GM12878 (cell line): ENCODE data around the gene RCL1. TPM values are rescaled to one million over a fixed set of nuclear protein-coding genes. Genes with fewer than 3 reads are reported as not detected.

Experiments
- ATAC-seq: fragments of 200-7000 bp; cut with Tn5 transposase; 3 replicates; pipeline ENCODE4 v1.9.1; 2020; ENCODE audit warnings: mild to moderate bottlenecking, moderate library complexity
- BruUV-seq: library from RNA; stranded (reverse); fragments of 400-500 nt; replicated peaks from 2 replicates; lab custom pipeline; 2021; lab: Mats Ljungman, UMichigan
- CTCF ChIA-PET: fragments of 300-600 bp; sonication (Branson Sonifier 250); formaldehyde crosslinking; extraction: SDS; loops from one replicate; lab custom pipeline; 2021; ENCODE audit warnings: inconsistent platforms; lab: Yijun Ruan, JAX
- POLR2A ChIA-PET: fragments of 350-600 bp; formaldehyde crosslinking; extraction: SDS; loops from one replicate; lab custom pipeline; 2021; ENCODE audit warnings: inconsistent platforms; lab: Charles Lee
- RAD21 ChIA-PET: fragments of 300-600 bp; sonication (Branson Sonifier 250); formaldehyde crosslinking; loops from one replicate; lab custom pipeline; 2023; ENCODE audit warnings: antibody characterized with exemption; ENCODE audit not compliant: unreplicated experiment; lab: Charles Lee
- SMC1A ChIA-PET: fragments of 300-600 bp; sonication (Branson Sonifier 250); formaldehyde crosslinking; loops from one replicate; lab custom pipeline; 2023; ENCODE audit not compliant: unreplicated experiment, uncharacterized antibody; lab: Charles Lee
- DNase-seq: peaks from one replicate; pipeline ENCODE4 v3.0.0-alpha.2; 2011; ENCODE audit warnings: low read depth, low spot score
- FAIRE-seq: peaks from 3 replicates; lab custom pipeline; 2011; peaks lifted over from hg19 to GRCh38; lab: Jason Lieb, UNC
- H2AFZ ChIP-seq: 2 replicates; pipeline ENCODE4 v1.6.0; 2011; ENCODE audit warnings: low read depth, low read length, control low read depth; ENCODE audit not compliant: control insufficient read depth
- H3K27ac ChIP-seq: 2 replicates; pipeline ENCODE4 v1.5.1; 2011; ENCODE audit warnings: control low read depth; ENCODE audit not compliant: control insufficient read depth, insufficient read depth
- H3K27me3 ChIP-seq, 2 experiments: replicated peaks in 1 of 2; 2 replicates each; pipeline versions ENCODE4 v1.6.0 to v1.6.1; 2011; ENCODE audit warnings: low read length in 1 of 2; ENCODE audit not compliant: control insufficient read depth in 2 of 2, insufficient read depth in 2 of 2
- H3K36me3 ChIP-seq, 2 experiments: 2 replicates each; pipeline ENCODE4 v1.5.1; 2011; ENCODE audit warnings: low read length in 1 of 2; ENCODE audit not compliant: control insufficient read depth in 2 of 2, insufficient read depth in 2 of 2
- H3K4me1 ChIP-seq: 2 replicates; pipeline ENCODE4 v1.6.1; 2011; ENCODE audit warnings: mild to moderate bottlenecking, low read length, moderate library complexity, mixed read lengths; ENCODE audit not compliant: control insufficient read depth, insufficient read depth
- H3K4me2 ChIP-seq: 2 replicates; pipeline ENCODE4 v1.6.0; 2011; ENCODE audit warnings: control low read depth; ENCODE audit not compliant: control insufficient read depth, insufficient read depth
- H3K4me3 ChIP-seq: fragments of 200-600 bp; sonication (generic); 2 replicates; pipeline ENCODE4 v1.5.1; 2016
- H3K79me2 ChIP-seq: 2 replicates; pipeline ENCODE4 v1.6.0; 2011; ENCODE audit warnings: low read length; ENCODE audit not compliant: control insufficient read depth, insufficient read depth
- H3K9ac ChIP-seq: 2 replicates; pipeline ENCODE4 v1.8.0; 2011; ENCODE audit warnings: low read length, control low read depth, mixed read lengths; ENCODE audit not compliant: control insufficient read depth, insufficient read depth
- H3K9me3 ChIP-seq: replicated peaks from 3 replicates; pipeline ENCODE4 v1.5.1; 2011; ENCODE audit warnings: mild to moderate bottlenecking, low read length; ENCODE audit not compliant: control insufficient read depth, insufficient read depth
- H4K20me1 ChIP-seq: 2 replicates; pipeline ENCODE4 v1.6.0; 2011; ENCODE audit not compliant: control insufficient read depth, insufficient read depth
- CHD1 ChIP-seq: IDR thresholded peaks from 2 replicates; pipeline ENCODE4 v1.6.1; 2012; ENCODE audit warnings: low read depth, low read length, improper control_type of control experiment
- DPF2 ChIP-seq: fragments of 450-650 bp; IDR thresholded peaks from 2 replicates; pipeline ENCODE4 v1.6.1; 2017; ENCODE audit warnings: mild to moderate bottlenecking
- ESRRA ChIP-seq: IDR thresholded peaks from 2 replicates; pipeline ENCODE4 v1.6.1; 2012; ENCODE audit warnings: mild to moderate bottlenecking, low read length, improper control_type of control experiment
- HDGF ChIP-seq: fragments of 450-650 bp; IDR thresholded peaks from 2 replicates; pipeline ENCODE4 v1.6.1; 2016; ENCODE audit warnings: antibody characterized with exemption
- MEF2A ChIP-seq: IDR thresholded peaks from 2 replicates; pipeline ENCODE4 v1.6.1; 2011; ENCODE audit warnings: low read depth, mild to moderate bottlenecking, low read length, moderate library complexity; ENCODE audit not compliant: insufficient read depth
- NBN ChIP-seq: fragments of 450-650 bp; IDR thresholded peaks from 2 replicates; pipeline ENCODE4 v1.6.1; 2016
- NFYB ChIP-seq: IDR thresholded peaks from 2 replicates; pipeline ENCODE4 v1.6.1; 2011; ENCODE audit warnings: low read depth, mild to moderate bottlenecking, low read length, improper control_type of control experiment, moderate library complexity; ENCODE audit not compliant: insufficient read depth
- ZNF687 ChIP-seq: fragments of 450-650 bp; IDR thresholded peaks from 2 replicates; pipeline ENCODE4 v1.6.1; 2017; ENCODE audit warnings: mild to moderate bottlenecking, moderate library complexity
- ZZZ3 ChIP-seq: IDR thresholded peaks from 2 replicates; pipeline ENCODE4 v1.6.1; 2011; ENCODE audit warnings: low read depth; ENCODE audit not compliant: control insufficient read depth, insufficient read length
- WGBS: methylation state at CpG from one replicate; pipeline ENCODE4 v1.1.6; 2016; ENCODE audit warnings: low lambda C conversion rate; ENCODE audit not compliant: insufficient replicate concordance, insufficient coverage; ENCODE audit errors: missing lambda C conversion rate; 5-methylcytosine and 5-hydroxymethylcytosine counted together
- in situ Hi-C: fragments of 300-500 bp; cut with MboI; formaldehyde crosslinking; loops from 9 replicates; pipeline ENCODE4 v1.14.3; 2018; ENCODE audit warnings: mixed read lengths
- intact Hi-C: fragments of 100-400 bp; cut with micrococcal nuclease; formaldehyde crosslinking; loops from one replicate; pipeline ENCODE4 v1.14.2; 2022; ENCODE audit not compliant: unreplicated experiment
- polyA plus RNA-seq, 11 experiments: library from polyadenylated mRNA; depleted of rRNA in 4 of 11; unstranded in 6 of 11; stranded (reverse) in 5 of 11; fragments of >200 nt; fragmentation: Nextera tagmentation in 4 of 11; fragmentation: Illumina TruSeq in 1 of 11; extraction: Ambion mirVana in 4 of 11; extraction: Trizol in 1 of 11; gene quantifications; 1 replicate in 1 of 11; 2 replicates in 10 of 11; pipeline versions ENCODE4 v1.2.1 to v1.2.3, GENCODE V29; 2011 to 2016; ENCODE audit warnings: inconsistent platforms in 2 of 11, missing spikeins in 2 of 11, low read depth in 1 of 11
- total RNA-seq, 4 experiments: library from RNA; depleted of rRNA in 3 of 4; stranded (reverse); fragments of >200 nt in 3 of 4; fragmentation: Illumina TruSeq in 1 of 4; extraction: Trizol in 1 of 4; gene quantifications; 2 replicates each; pipeline versions ENCODE4 v1.2.1 to v1.2.3, GENCODE V29; 2013 to 2021
- TF ChIP-seq, protein P1 (sequence below): fragments of 450-650 bp; IDR thresholded peaks from 2 replicates; pipeline ENCODE4 v1.6.1; 2017; ENCODE audit warnings: mild to moderate bottlenecking, moderate library complexity
- TF ChIP-seq, protein P2 (sequence below): fragments of 450-650 bp; formaldehyde crosslinking; IDR thresholded peaks from 2 replicates; pipeline ENCODE4 v1.4.0; 2020; ENCODE audit warnings: mild to moderate bottlenecking, moderate library complexity

The RCL1 gene
- total and polyA plus RNA-seq, 10 of the 15 experiments (the other 5 are each of a cell fraction or from before 2014, with no cell fraction given), result 21.1 to 46.8 (median 30.5) TPM

DNA sequence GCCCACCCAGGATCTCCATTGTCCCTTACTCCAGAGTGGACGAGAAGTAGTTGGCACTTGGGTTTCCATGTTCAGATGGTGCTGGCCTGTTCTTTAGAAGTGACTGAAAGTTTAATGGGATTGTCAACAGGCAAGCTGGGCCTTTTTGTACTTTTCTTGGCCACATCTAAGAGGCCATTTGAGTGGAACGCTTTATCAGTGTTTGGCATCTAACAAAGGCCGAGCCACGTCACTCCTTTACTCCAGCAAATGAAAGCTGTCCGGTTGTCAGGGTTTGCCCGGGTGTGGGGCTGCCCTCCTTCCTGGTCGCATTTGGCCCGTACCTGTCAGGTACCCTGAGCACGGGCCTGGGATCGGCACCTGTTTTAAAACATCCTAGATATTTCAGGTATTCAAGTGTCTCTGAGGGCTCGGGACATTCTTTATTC lies 71.5 kb downstream of the RCL1 start:
- in situ Hi-C loops (no loop called here), intact Hi-C loops (no loop called here)
- no peak overlapping the region for H3K27ac ChIP-seq
- ChIA-PET SMC1A (interaction anchor here (1.4 to 1.5 kb wide), 2 partner anchors 14 to 26 kb away, joined by 3 to 5 read pairs; no protein-coding TSS in a partner anchor), POLR2A (no interaction called here), CTCF (interaction anchor here (0.6 kb wide), 1 partner anchor 454 kb away, joined by 3 read pairs; no protein-coding TSS in a partner anchor), RAD21 (interaction anchor here (1.5 kb wide), 1 partner anchor 119 kb away, joined by 3 read pairs; no protein-coding TSS in a partner anchor)
- TF ChIP-seq ZNF687 (no peak), ZZZ3 (no peak), MEF2A (no peak), DPF2 (no peak), HDGF (no peak), CHD1 (no peak), NBN (no peak), NFYB (no peak), ESRRA (no peak)
- TF ChIP-seq, protein P1, sequence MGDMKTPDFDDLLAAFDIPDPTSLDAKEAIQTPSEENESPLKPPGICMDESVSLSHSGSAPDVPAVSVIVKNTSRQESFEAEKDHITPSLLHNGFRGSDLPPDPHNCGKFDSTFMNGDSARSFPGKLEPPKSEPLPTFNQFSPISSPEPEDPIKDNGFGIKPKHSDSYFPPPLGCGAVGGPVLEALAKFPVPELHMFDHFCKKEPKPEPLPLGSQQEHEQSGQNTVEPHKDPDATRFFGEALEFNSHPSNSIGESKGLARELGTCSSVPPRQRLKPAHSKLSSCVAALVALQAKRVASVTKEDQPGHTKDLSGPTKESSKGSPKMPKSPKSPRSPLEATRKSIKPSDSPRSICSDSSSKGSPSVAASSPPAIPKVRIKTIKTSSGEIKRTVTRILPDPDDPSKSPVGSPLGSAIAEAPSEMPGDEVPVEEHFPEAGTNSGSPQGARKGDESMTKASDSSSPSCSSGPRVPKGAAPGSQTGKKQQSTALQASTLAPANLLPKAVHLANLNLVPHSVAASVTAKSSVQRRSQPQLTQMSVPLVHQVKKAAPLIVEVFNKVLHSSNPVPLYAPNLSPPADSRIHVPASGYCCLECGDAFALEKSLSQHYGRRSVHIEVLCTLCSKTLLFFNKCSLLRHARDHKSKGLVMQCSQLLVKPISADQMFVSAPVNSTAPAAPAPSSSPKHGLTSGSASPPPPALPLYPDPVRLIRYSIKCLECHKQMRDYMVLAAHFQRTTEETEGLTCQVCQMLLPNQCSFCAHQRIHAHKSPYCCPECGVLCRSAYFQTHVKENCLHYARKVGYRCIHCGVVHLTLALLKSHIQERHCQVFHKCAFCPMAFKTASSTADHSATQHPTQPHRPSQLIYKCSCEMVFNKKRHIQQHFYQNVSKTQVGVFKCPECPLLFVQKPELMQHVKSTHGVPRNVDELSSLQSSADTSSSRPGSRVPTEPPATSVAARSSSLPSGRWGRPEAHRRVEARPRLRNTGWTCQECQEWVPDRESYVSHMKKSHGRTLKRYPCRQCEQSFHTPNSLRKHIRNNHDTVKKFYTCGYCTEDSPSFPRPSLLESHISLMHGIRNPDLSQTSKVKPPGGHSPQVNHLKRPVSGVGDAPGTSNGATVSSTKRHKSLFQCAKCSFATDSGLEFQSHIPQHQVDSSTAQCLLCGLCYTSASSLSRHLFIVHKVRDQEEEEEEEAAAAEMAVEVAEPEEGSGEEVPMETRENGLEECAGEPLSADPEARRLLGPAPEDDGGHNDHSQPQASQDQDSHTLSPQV, result no peak
- TF ChIP-seq, protein P2, sequence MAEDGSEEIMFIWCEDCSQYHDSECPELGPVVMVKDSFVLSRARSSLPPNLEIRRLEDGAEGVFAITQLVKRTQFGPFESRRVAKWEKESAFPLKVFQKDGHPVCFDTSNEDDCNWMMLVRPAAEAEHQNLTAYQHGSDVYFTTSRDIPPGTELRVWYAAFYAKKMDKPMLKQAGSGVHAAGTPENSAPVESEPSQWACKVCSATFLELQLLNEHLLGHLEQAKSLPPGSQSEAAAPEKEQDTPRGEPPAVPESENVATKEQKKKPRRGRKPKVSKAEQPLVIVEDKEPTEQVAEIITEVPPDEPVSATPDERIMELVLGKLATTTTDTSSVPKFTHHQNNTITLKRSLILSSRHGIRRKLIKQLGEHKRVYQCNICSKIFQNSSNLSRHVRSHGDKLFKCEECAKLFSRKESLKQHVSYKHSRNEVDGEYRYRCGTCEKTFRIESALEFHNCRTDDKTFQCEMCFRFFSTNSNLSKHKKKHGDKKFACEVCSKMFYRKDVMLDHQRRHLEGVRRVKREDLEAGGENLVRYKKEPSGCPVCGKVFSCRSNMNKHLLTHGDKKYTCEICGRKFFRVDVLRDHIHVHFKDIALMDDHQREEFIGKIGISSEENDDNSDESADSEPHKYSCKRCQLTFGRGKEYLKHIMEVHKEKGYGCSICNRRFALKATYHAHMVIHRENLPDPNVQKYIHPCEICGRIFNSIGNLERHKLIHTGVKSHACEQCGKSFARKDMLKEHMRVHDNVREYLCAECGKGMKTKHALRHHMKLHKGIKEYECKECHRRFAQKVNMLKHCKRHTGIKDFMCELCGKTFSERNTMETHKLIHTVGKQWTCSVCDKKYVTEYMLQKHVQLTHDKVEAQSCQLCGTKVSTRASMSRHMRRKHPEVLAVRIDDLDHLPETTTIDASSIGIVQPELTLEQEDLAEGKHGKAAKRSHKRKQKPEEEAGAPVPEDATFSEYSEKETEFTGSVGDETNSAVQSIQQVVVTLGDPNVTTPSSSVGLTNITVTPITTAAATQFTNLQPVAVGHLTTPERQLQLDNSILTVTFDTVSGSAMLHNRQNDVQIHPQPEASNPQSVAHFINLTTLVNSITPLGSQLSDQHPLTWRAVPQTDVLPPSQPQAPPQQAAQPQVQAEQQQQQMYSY, result no peak
- no peak overlapping the region for H2AFZ ChIP-seq
- ATAC-seq (no peak), DNase-seq (no peak), FAIRE-seq (no peak)
- H3K9ac ChIP-seq, result no peak overlapping the region
- no peaks in the 10 kb centered on the region for H4K20me1 ChIP-seq
- H3K36me3 ChIP-seq, result peaks cover 4 to 11% of the 10 kb centered on the region in 2 experiments; a peak in 2 of 4 replicates
- H3K4me3 ChIP-seq, result no peak overlapping the region
- no peaks in the 10 kb centered on the region for H3K79me2 ChIP-seq
- no peaks in the 10 kb centered on the region for H3K4me1 ChIP-seq
- no peaks in the 10 kb centered on the region for H3K9me3 ChIP-seq
- H3K27me3 ChIP-seq, result no peaks in the 10 kb centered on the region
- H3K4me2 ChIP-seq, result no peak overlapping the region
- WGBS, result 96% methylated on average over 11 of the region's 11 CpGs
- no TSS peak for BruUV-seq
